Tibial nerve (tissue), 3 donors: ENCODE data around the gene IL26.

Experiments used
- POLR2A ChIP-seq, 2 donors: fragments of 450-650 bp; IDR thresholded peaks; one replicate each; pipeline ENCODE4 v1.6.1; 2017; ENCODE audit warnings: antibody characterized with exemption in 2 of 2, mild to moderate bottlenecking in 2 of 2, moderate library complexity in 2 of 2
- TF ChIP-seq, protein P1 (sequence below), 5 experiments: fragments of 200-600 bp in 3 of 5; fragments of 450-650 bp in 2 of 5; sonication (generic) in 3 of 5; IDR thresholded peaks; one replicate each; pipeline ENCODE4 v1.5.1; 2016 to 2019; ENCODE audit warnings: antibody characterized with exemption in 5 of 5, mild to moderate bottlenecking in 3 of 5, moderate library complexity in 2 of 5

DNA sequence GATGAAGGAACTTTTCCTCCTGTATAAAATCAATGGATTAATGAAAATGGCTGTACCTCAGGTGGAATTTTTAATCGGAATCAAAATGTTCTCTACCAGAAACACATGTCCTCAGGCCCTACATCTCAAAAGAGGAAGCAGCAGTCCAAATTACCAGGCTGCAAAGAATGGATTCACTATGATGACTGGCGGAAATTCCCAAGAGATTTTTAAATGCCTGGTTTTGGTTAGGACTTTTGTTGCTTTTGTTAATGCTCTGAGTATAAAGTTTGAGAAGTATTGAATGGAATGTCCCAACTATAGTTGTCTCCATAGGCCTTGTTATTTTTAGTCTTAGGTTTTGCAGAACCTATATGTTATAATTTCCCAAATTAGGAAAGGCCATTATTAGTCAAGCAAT, 54.9 kb downstream of the IL26 start:
- TF ChIP-seq POLR2A (IDR thresholded peaks at IDR 0.05): no peak
- TF ChIP-seq, protein P1, sequence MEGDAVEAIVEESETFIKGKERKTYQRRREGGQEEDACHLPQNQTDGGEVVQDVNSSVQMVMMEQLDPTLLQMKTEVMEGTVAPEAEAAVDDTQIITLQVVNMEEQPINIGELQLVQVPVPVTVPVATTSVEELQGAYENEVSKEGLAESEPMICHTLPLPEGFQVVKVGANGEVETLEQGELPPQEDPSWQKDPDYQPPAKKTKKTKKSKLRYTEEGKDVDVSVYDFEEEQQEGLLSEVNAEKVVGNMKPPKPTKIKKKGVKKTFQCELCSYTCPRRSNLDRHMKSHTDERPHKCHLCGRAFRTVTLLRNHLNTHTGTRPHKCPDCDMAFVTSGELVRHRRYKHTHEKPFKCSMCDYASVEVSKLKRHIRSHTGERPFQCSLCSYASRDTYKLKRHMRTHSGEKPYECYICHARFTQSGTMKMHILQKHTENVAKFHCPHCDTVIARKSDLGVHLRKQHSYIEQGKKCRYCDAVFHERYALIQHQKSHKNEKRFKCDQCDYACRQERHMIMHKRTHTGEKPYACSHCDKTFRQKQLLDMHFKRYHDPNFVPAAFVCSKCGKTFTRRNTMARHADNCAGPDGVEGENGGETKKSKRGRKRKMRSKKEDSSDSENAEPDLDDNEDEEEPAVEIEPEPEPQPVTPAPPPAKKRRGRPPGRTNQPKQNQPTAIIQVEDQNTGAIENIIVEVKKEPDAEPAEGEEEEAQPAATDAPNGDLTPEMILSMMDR (IDR thresholded peaks at IDR 0.05): no peak
